A673 (cell line): ENCODE data around the gene ELP5. TPM values are rescaled to one million over a fixed set of nuclear protein-coding genes. Genes with fewer than 3 reads are reported as not detected.

Experiments used
- BruUV-seq: library from RNA; stranded (reverse); fragments of 400-500 nt; replicated peaks from 2 replicates; lab custom pipeline; 2021; lab: Mats Ljungman, UMichigan
- CTCF ChIA-PET: fragments of 300-600 bp; sonication (Branson Sonifier 250); formaldehyde crosslinking; loops from one replicate; lab custom pipeline; 2022; ENCODE audit warnings: antibody characterized with exemption; lab: Charles Lee
- POLR2A ChIA-PET: fragments of 300-600 bp; sonication (Branson Sonifier 250); formaldehyde crosslinking; loops from one replicate; lab custom pipeline; 2022; ENCODE audit warnings: antibody characterized with exemption; ENCODE audit not compliant: low non-redundant PET; lab: Charles Lee
- DNase-seq: peaks from one replicate; pipeline ENCODE4 v3.0.0-alpha.2; 2015; ENCODE audit warnings: low spot score
- H3K27ac ChIP-seq: fragments of 200-600 bp; sonication (generic); 2 replicates; pipeline ENCODE4 v1.5.1; 2016; ENCODE audit warnings: mixed run types, low read depth, mild to moderate bottlenecking, mixed read lengths, antibody characterized with exemption, low read length; ENCODE audit not compliant: poor library complexity, severe bottlenecking
- H3K27me3 ChIP-seq: fragments of 200-600 bp; sonication (generic); replicated peaks from 2 replicates; pipeline ENCODE4 v1.6.1; 2017; ENCODE audit warnings: mixed run types, low read depth, mild to moderate bottlenecking, mixed read lengths, antibody characterized with exemption, low read length; ENCODE audit not compliant: insufficient read depth, poor library complexity
- H3K36me3 ChIP-seq: fragments of 200-600 bp; sonication (generic); 2 replicates; pipeline ENCODE4 v1.6.1; 2016; ENCODE audit warnings: mixed run types, mild to moderate bottlenecking, mixed read lengths, antibody characterized with exemption, low read length; ENCODE audit not compliant: insufficient read depth, poor library complexity, severe bottlenecking
- H3K4me1 ChIP-seq: fragments of 200-600 bp; sonication (generic); 2 replicates; pipeline ENCODE4 v1.6.1; 2017; ENCODE audit warnings: mixed run types, mild to moderate bottlenecking, mixed read lengths, antibody characterized with exemption, low read length; ENCODE audit not compliant: insufficient read depth, poor library complexity, severe bottlenecking
- H3K4me3 ChIP-seq: fragments of 200-600 bp; sonication (generic); 2 replicates; pipeline ENCODE4 v1.5.1; 2016; ENCODE audit warnings: low read depth, mixed run types, mild to moderate bottlenecking, mixed read lengths, low read length; ENCODE audit not compliant: poor library complexity, severe bottlenecking
- H3K9me3 ChIP-seq: fragments of 200-600 bp; sonication (generic); 2 replicates; pipeline ENCODE4 v1.6.1; 2016; ENCODE audit warnings: mixed run types, low read depth, mild to moderate bottlenecking, mixed read lengths, antibody characterized with exemption, low read length; ENCODE audit not compliant: poor library complexity, severe bottlenecking
- CTCF ChIP-seq: fragments of 300-800, 200-600 bp; sonication (generic); conservative IDR thresholded peaks from 2 replicates; pipeline ENCODE4 v1.5.1; 2017; ENCODE audit warnings: low read depth, mild to moderate bottlenecking, antibody characterized with exemption, low read length, moderate library complexity, mixed read lengths
- EZH2 ChIP-seq: fragments of 200-600 bp; sonication (generic); IDR thresholded peaks from 2 replicates; pipeline ENCODE4 v1.6.1; 2017; ENCODE audit warnings: borderline replicate concordance, low read depth, mild to moderate bottlenecking, mixed read lengths, antibody characterized with exemption, low read length; ENCODE audit not compliant: poor library complexity, severe bottlenecking
- intact Hi-C: fragments of 100-400 bp; cut with micrococcal nuclease; formaldehyde crosslinking; loops from one replicate; pipeline ENCODE4 v1.10.0; 2022; ENCODE audit not compliant: unreplicated experiment
- total RNA-seq: library from RNA; stranded (reverse); gene quantifications from 2 replicates; pipeline ENCODE4 v1.2.3, GENCODE V29; 2021

Gene ELP5
- total RNA-seq, 1 experiment from 2014 or later = 128 TPM

- BruUV-seq = no TSS peak
- peaks cover 44% of the 10 kb centered on the region for H3K4me1 ChIP-seq
- DNase-seq = peak; percentile 12
- H3K36me3 ChIP-seq = peaks cover 22% of the 10 kb centered on the region
- POLR2A ChIA-PET = no interaction called here
- intact Hi-C loops = no loop called here
- no peaks in the 10 kb centered on the region for H3K27me3 ChIP-seq
- CTCF ChIA-PET = no interaction called here
- peak overlapping the region; percentile 93 for H3K27ac ChIP-seq
- TF ChIP-seq EZH2 (no peak), CTCF (no peak)
- peak overlapping the region; percentile 73 for H3K4me3 ChIP-seq
- no peaks in the 10 kb centered on the region for H3K9me3 ChIP-seq
These were observed 33.8 kb upstream of the ELP5 start for GRCh38 chr17:7218166-7218565.

GRCh38 chr17:7218758-7219157 lies 33.3 kb upstream of the ELP5 start:
- Histone ChIP-seq H3K36me3 (peaks cover 28% of the 10 kb centered on the region), H3K9me3 (no peaks in the 10 kb centered on the region), H3K27me3 (no peaks in the 10 kb centered on the region), H3K4me1 (peaks cover 38% of the 10 kb centered on the region), H3K27ac (peak overlapping the region; percentile 93), H3K4me3 (no peak overlapping the region)
- peak; percentile 15 for DNase-seq
- TF ChIP-seq EZH2 (no peak), CTCF (no peak)
- POLR2A ChIA-PET = no interaction called here
- no TSS peak for BruUV-seq
- intact Hi-C loops = no loop called here
- CTCF ChIA-PET = no interaction called here

- intact Hi-C loops = no loop called here
- Histone ChIP-seq H3K36me3 (peaks cover 33% of the 10 kb centered on the region), H3K27ac (peak overlapping the region; percentile 93), H3K4me1 (peaks cover 36% of the 10 kb centered on the region), H3K9me3 (no peaks in the 10 kb centered on the region), H3K27me3 (no peaks in the 10 kb centered on the region), H3K4me3 (peak overlapping the region; percentile 94)
- CTCF ChIA-PET = interaction anchor here (0.6 kb wide), 1 partner anchor 152 kb away, joined by 13 read pairs; no protein-coding TSS in a partner anchor
- no TSS peak for BruUV-seq
- no peak for DNase-seq
- POLR2A ChIA-PET = interaction anchor here (0.5 to 0.7 kb wide), 2 partner anchors 15 to 608 kb away, joined by 3 read pairs; partner anchors contain the start of gene DVL2
- TF ChIP-seq EZH2 (no peak), CTCF (no peak)
These were observed 32.7 kb upstream of the ELP5 start for GRCh38 chr17:7219229-7219811.
